Measurements from ENCODE around the gene CTSD.

- TF ChIP-seq CTCF (IDR thresholded peaks at IDR 0.05) (no peak), POLR2A (IDR thresholded peaks at IDR 0.05) (peak in 1 of 2 donors; percentile 54)
These were observed 2.4 kb downstream of the CTSD start for GRCh38 chr11:1761110-1761856.

Measured in adrenal gland (tissue), 5 donors.